ENCODE data around the gene KIF21A.

KIF21A gene

GRCh38 chr12:39413836-39414771 is 28.8 kb downstream of the KIF21A start:
- TF ChIP-seq TAF1 (IDR thresholded peaks at IDR 0.05; ENCODE audit: borderline replicate concordance, insufficient read depth, low read length): no peak
- TF ChIP-seq SIN3A (IDR thresholded peaks at IDR 0.05; ENCODE audit: borderline replicate concordance, insufficient read depth, low read length): no peak
- no peak for TF ChIP-seq FOXP2 (optimal IDR thresholded peaks at IDR 0.05; ENCODE audit: borderline replicate concordance, extremely low read depth, extremely low read length, insufficient read depth)
- no peak for TF ChIP-seq REST (IDR thresholded peaks at IDR 0.05; ENCODE audit: insufficient read depth in 1 of 2, low read depth in 2 of 2, low read length in 2 of 2)
- no peak for TF ChIP-seq POLR2AphosphoS5 (IDR thresholded peaks at IDR 0.05; ENCODE audit: low read depth, low read length)

- TF ChIP-seq REST (IDR thresholded peaks at IDR 0.05; ENCODE audit: insufficient read depth in 1 of 2, low read depth in 2 of 2, low read length in 2 of 2) (no peak), FOXP2 (optimal IDR thresholded peaks at IDR 0.05; ENCODE audit: borderline replicate concordance, extremely low read depth, extremely low read length, insufficient read depth) (no peak), SIN3A (IDR thresholded peaks at IDR 0.05; ENCODE audit: borderline replicate concordance, insufficient read depth, low read length) (no peak), POLR2AphosphoS5 (IDR thresholded peaks at IDR 0.05; ENCODE audit: low read depth, low read length) (no peak), TAF1 (IDR thresholded peaks at IDR 0.05; ENCODE audit: borderline replicate concordance, insufficient read depth, low read length) (no peak)
These were observed 30.7 kb downstream of the KIF21A start for GRCh38 chr12:39412210-39412609.

- no peak for TF ChIP-seq POLR2AphosphoS5 (IDR thresholded peaks at IDR 0.05; ENCODE audit: low read depth, low read length)
- TF ChIP-seq REST (IDR thresholded peaks at IDR 0.05; ENCODE audit: insufficient read depth in 1 of 2, low read depth in 2 of 2, low read length in 2 of 2): no peak
- TF ChIP-seq FOXP2 (optimal IDR thresholded peaks at IDR 0.05; ENCODE audit: borderline replicate concordance, extremely low read depth, extremely low read length, insufficient read depth): no peak
- TF ChIP-seq TAF1 (IDR thresholded peaks at IDR 0.05; ENCODE audit: borderline replicate concordance, insufficient read depth, low read length): no peak
- no peak for TF ChIP-seq SIN3A (IDR thresholded peaks at IDR 0.05; ENCODE audit: borderline replicate concordance, insufficient read depth, low read length)
These were observed 36.7 kb downstream of the KIF21A start for GRCh38 chr12:39406262-39406661.

- TF ChIP-seq FOXP2 (optimal IDR thresholded peaks at IDR 0.05; ENCODE audit: borderline replicate concordance, extremely low read depth, extremely low read length, insufficient read depth) (no peak), TAF1 (IDR thresholded peaks at IDR 0.05; ENCODE audit: borderline replicate concordance, insufficient read depth, low read length) (no peak)
These were observed 37.3 kb downstream of the KIF21A start for GRCh38 chr12:39405580-39405979.

GRCh38 chr12:39404000-39404399 is 38.9 kb downstream of the KIF21A start:
- no peak for TF ChIP-seq FOXP2 (optimal IDR thresholded peaks at IDR 0.05; ENCODE audit: borderline replicate concordance, extremely low read depth, extremely low read length, insufficient read depth)
- no peak for TF ChIP-seq TAF1 (IDR thresholded peaks at IDR 0.05; ENCODE audit: borderline replicate concordance, insufficient read depth, low read length)
- no peak for TF ChIP-seq SIN3A (IDR thresholded peaks at IDR 0.05; ENCODE audit: borderline replicate concordance, insufficient read depth, low read length)
- TF ChIP-seq REST (IDR thresholded peaks at IDR 0.05; ENCODE audit: insufficient read depth in 1 of 2, low read depth in 2 of 2, low read length in 2 of 2): no peak
